ACC112 (cell line): ENCODE data around the gene AK9.
A peak's percentile ranks its signal among the peaks of the same experiment; 100 is the strongest.
"Not testable (repeated sequence)": the region's sequence is repeated elsewhere in the genome, so short reads cannot be mapped to it uniquely, and the experiment has no call there.

Experiments used
- H2AFZ ChIP-seq: fragments of 200-600 bp; sonication (generic); one replicate; pipeline ENCODE4 v1.6.0; 2017; ENCODE audit warnings: antibody characterized with exemption, low read length; ENCODE audit not compliant: unreplicated experiment
- H3K27ac ChIP-seq: fragments of 200-600 bp; sonication (generic); 2 replicates; pipeline ENCODE4 v1.5.1; 2014; ENCODE audit warnings: low read depth, mild to moderate bottlenecking, antibody characterized with exemption, low read length, moderate library complexity
- H3K27me3 ChIP-seq: fragments of 200-600 bp; sonication (generic); 2 replicates; pipeline ENCODE4 v1.6.1; 2014; ENCODE audit warnings: mild to moderate bottlenecking, antibody characterized with exemption, low read length, moderate library complexity, mixed read lengths; ENCODE audit not compliant: insufficient read depth
- H3K36me3 ChIP-seq: fragments of 200-600 bp; sonication (generic); 2 replicates; pipeline ENCODE4 v1.6.1; 2016; ENCODE audit warnings: mild to moderate bottlenecking, antibody characterized with exemption, low read length, moderate library complexity, mixed read lengths; ENCODE audit not compliant: insufficient read depth
- H3K4me1 ChIP-seq: fragments of 200-600 bp; sonication (generic); one replicate; pipeline ENCODE4 v1.6.1; 2016; ENCODE audit warnings: low read length, mixed read lengths; ENCODE audit not compliant: insufficient read depth, unreplicated experiment, control insufficient read depth
- H3K4me3 ChIP-seq: fragments of 200-600 bp; sonication (generic); 2 replicates; pipeline ENCODE4 v1.5.1; 2014; ENCODE audit warnings: mild to moderate bottlenecking, low read depth, low read length
- H3K79me2 ChIP-seq: fragments of 200-600 bp; sonication (generic); one replicate; pipeline ENCODE4 v1.6.0; 2016; ENCODE audit warnings: low read length; ENCODE audit not compliant: control insufficient read depth, unreplicated experiment, insufficient read depth

AK9 gene

GRCh38 chr6:109696355-109696754 is 5.4 kb upstream of the AK9 start:
- no peaks in the 10 kb centered on the region for H3K79me2 ChIP-seq
- H3K27me3 ChIP-seq = no peaks in the 10 kb centered on the region
- no peak overlapping the region for H3K4me3 ChIP-seq
- no peak overlapping the region for H2AFZ ChIP-seq
- H3K36me3 ChIP-seq = no peaks in the 10 kb centered on the region
- no peak overlapping the region for H3K27ac ChIP-seq
- no peaks in the 10 kb centered on the region for H3K4me1 ChIP-seq

GRCh38 chr6:109695468-109695867 is 4.5 kb upstream of the AK9 start:
- Histone ChIP-seq H3K4me1 (no peaks in the 10 kb centered on the region), H3K4me3 (no peak overlapping the region), H3K27me3 (no peaks in the 10 kb centered on the region), H2AFZ (no peak overlapping the region), H3K79me2 (no peaks in the 10 kb centered on the region), H3K36me3 (no peaks in the 10 kb centered on the region), H3K27ac (no peak overlapping the region)

- H3K4me3 ChIP-seq = no peak overlapping the region
- no peaks in the 10 kb centered on the region for H3K36me3 ChIP-seq
- no peak overlapping the region for H2AFZ ChIP-seq
- no peaks in the 10 kb centered on the region for H3K27me3 ChIP-seq
- peaks cover 4% of the 10 kb centered on the region for H3K4me1 ChIP-seq
- no peak overlapping the region for H3K27ac ChIP-seq
- H3K79me2 ChIP-seq = no peaks in the 10 kb centered on the region
These were observed 2.1 kb upstream of the AK9 start for GRCh38 chr6:109693111-109693510.

- peak overlapping the region; percentile 81 for H2AFZ ChIP-seq
- H3K27ac ChIP-seq = 0 out of 2 replicates have a peak overlapping the region, but pooled peaks have one; percentile 2
- H3K79me2 ChIP-seq = no peaks in the 10 kb centered on the region
- peaks cover 24% of the 10 kb centered on the region for H3K4me1 ChIP-seq
- no peaks in the 10 kb centered on the region for H3K36me3 ChIP-seq
- no peaks in the 10 kb centered on the region for H3K27me3 ChIP-seq
- H3K4me3 ChIP-seq = peak overlapping the region; percentile 89
These were observed 647 bp downstream of the AK9 start for GRCh38 chr6:109690373-109690736.

GRCh38 chr6:109687271-109687761 is 3.7 kb downstream of the AK9 start:
- Histone ChIP-seq H3K4me1 (peaks cover 24% of the 10 kb centered on the region), H3K4me3 (peak overlapping the region; percentile 48; the same call in 1 of the 2 replicates), H3K27ac (peak overlapping the region; percentile 97), H3K79me2 (no peaks in the 10 kb centered on the region), H3K27me3 (no peaks in the 10 kb centered on the region), H2AFZ (peak overlapping the region; percentile 90), H3K36me3 (no peaks in the 10 kb centered on the region)

- H3K27me3 ChIP-seq = no peaks in the 10 kb centered on the region
- peaks cover 24% of the 10 kb centered on the region for H3K4me1 ChIP-seq
- H2AFZ ChIP-seq = peak overlapping the region; percentile 90
- H3K4me3 ChIP-seq = peak overlapping the region; percentile 48; the same call in 1 of the 2 replicates
- H3K27ac ChIP-seq = peak overlapping the region; percentile 97
- H3K79me2 ChIP-seq = no peaks in the 10 kb centered on the region
- no peaks in the 10 kb centered on the region for H3K36me3 ChIP-seq
These were observed 4.3 kb downstream of the AK9 start for GRCh38 chr6:109686566-109687265.

- H2AFZ ChIP-seq, H3K4me1 ChIP-seq, H3K27me3 ChIP-seq, H3K36me3 ChIP-seq, H3K27ac ChIP-seq, H3K4me3 ChIP-seq, H3K79me2 ChIP-seq: not testable (repeated sequence)
These were observed 12.1 kb downstream of the AK9 start for GRCh38 chr6:109678661-109679505.

- no peaks in the 10 kb centered on the region for H3K79me2 ChIP-seq
- no peaks in the 10 kb centered on the region for H3K4me1 ChIP-seq
- no peak overlapping the region for H2AFZ ChIP-seq
- no peaks in the 10 kb centered on the region for H3K27me3 ChIP-seq
- H3K4me3 ChIP-seq = no peak overlapping the region
- H3K27ac ChIP-seq = no peak overlapping the region
- no peaks in the 10 kb centered on the region for H3K36me3 ChIP-seq
These were observed 12.8 kb downstream of the AK9 start for GRCh38 chr6:109678240-109678639.

- no peak overlapping the region for H3K27ac ChIP-seq
- H3K4me1 ChIP-seq = peaks cover 14% of the 10 kb centered on the region
- no peak overlapping the region for H3K4me3 ChIP-seq
- H3K36me3 ChIP-seq = no peaks in the 10 kb centered on the region
- no peaks in the 10 kb centered on the region for H3K27me3 ChIP-seq
- no peaks in the 10 kb centered on the region for H3K79me2 ChIP-seq
- H2AFZ ChIP-seq = no peak overlapping the region
These were observed 14.3 kb downstream of the AK9 start for GRCh38 chr6:109676724-109677123.

GRCh38 chr6:109672839-109673238 is 18.2 kb downstream of the AK9 start:
- no peaks in the 10 kb centered on the region for H3K27me3 ChIP-seq
- H3K4me1 ChIP-seq = peaks cover 21% of the 10 kb centered on the region
- no peaks in the 10 kb centered on the region for H3K36me3 ChIP-seq
- no peak overlapping the region for H3K27ac ChIP-seq
- H3K79me2 ChIP-seq = no peaks in the 10 kb centered on the region
- no peak overlapping the region for H2AFZ ChIP-seq
- H3K4me3 ChIP-seq = no peak overlapping the region
